HepG2 (cell line): ENCODE data around the gene FUOM. TPM values are rescaled to one million over a fixed set of nuclear protein-coding genes. Genes with fewer than 3 reads are reported as not detected.

Experiments used
- ATF5 ChIP-seq: sonication (generic); formaldehyde crosslinking; IDR thresholded peaks from 2 replicates; pipeline ENCODE4 v1.4.0; 2020; ENCODE audit warnings: mild to moderate bottlenecking, low read depth, missing genetic modification reagents
- CREB1 ChIP-seq, 2 experiments: fragments of 450-650 bp in 1 of 2; IDR thresholded peaks; 2 replicates each; pipeline ENCODE4 v1.6.1; 2016 to 2017; ENCODE audit warnings: control low read depth in 1 of 2, mild to moderate bottlenecking in 1 of 2, missing compliant biosample characterization in 1 of 2, missing genetic modification characterization in 1 of 2
- CREB3 ChIP-seq: sonication (generic); formaldehyde crosslinking; IDR thresholded peaks from 2 replicates; pipeline ENCODE4 v1.5.0; 2020; ENCODE audit warnings: missing genetic modification reagents
- CSRNP1 ChIP-seq: sonication (generic); formaldehyde crosslinking; IDR thresholded peaks from 2 replicates; pipeline ENCODE4 v1.8.1; 2023; ENCODE audit warnings: mild to moderate bottlenecking, missing genetic modification reagents
- HDAC1 ChIP-seq: sonication (generic); formaldehyde crosslinking; IDR thresholded peaks from 2 replicates; pipeline ENCODE4 v1.5.1; 2020; ENCODE audit warnings: mild to moderate bottlenecking, missing genetic modification reagents
- MATR3 ChIP-seq: sonication (generic); formaldehyde crosslinking; IDR thresholded peaks from 2 replicates; pipeline ENCODE4 v1.4.0; 2020; ENCODE audit warnings: missing genetic modification reagents
- NFE2L1 ChIP-seq: sonication (generic); formaldehyde crosslinking; IDR thresholded peaks from 2 replicates; pipeline ENCODE4 v1.4.0; 2020; ENCODE audit warnings: missing genetic modification reagents, mild to moderate bottlenecking, borderline replicate concordance
- RBFOX2 ChIP-seq: fragments of 200-400 bp; formaldehyde crosslinking; IDR thresholded peaks from 2 replicates; pipeline ENCODE4 v1.6.1; 2017; ENCODE audit warnings: low read depth, mild to moderate bottlenecking, low read length
- RBM39 ChIP-seq: fragments of 200-400 bp; formaldehyde crosslinking; IDR thresholded peaks from one replicate; pipeline ENCODE4 v1.6.1; 2018; ENCODE audit warnings: antibody characterized with exemption, mild to moderate bottlenecking, low read depth, low read length; ENCODE audit not compliant: poor library complexity, severe bottlenecking
- SATB2 ChIP-seq: sonication (generic); formaldehyde crosslinking; IDR thresholded peaks from 2 replicates; pipeline ENCODE4 v1.5.0; 2020; ENCODE audit warnings: missing genetic modification reagents
- SNAI1 ChIP-seq: sonication (generic); formaldehyde crosslinking; IDR thresholded peaks from 2 replicates; pipeline ENCODE4 v1.5.0; 2020; ENCODE audit warnings: mild to moderate bottlenecking, missing genetic modification reagents, borderline replicate concordance
- STAT5B ChIP-seq: sonication (generic); formaldehyde crosslinking; IDR thresholded peaks from 2 replicates; pipeline ENCODE4 v1.4.0; 2020; ENCODE audit warnings: missing genetic modification reagents
- ZBTB37 ChIP-seq: sonication (generic); formaldehyde crosslinking; IDR thresholded peaks from 2 replicates; pipeline ENCODE4 v1.4.0; 2020; ENCODE audit warnings: mild to moderate bottlenecking, missing genetic modification reagents
- ZFP41 ChIP-seq: sonication (generic); formaldehyde crosslinking; IDR thresholded peaks from 2 replicates; pipeline ENCODE4 v1.4.0; 2020; ENCODE audit warnings: mild to moderate bottlenecking, missing genetic modification reagents, borderline replicate concordance
- ZNF225 ChIP-seq: sonication (generic); formaldehyde crosslinking; IDR thresholded peaks from 2 replicates; pipeline ENCODE4 v1.4.0; 2020; ENCODE audit warnings: mild to moderate bottlenecking, missing genetic modification reagents
- ZNF468 ChIP-seq: sonication (generic); formaldehyde crosslinking; IDR thresholded peaks from 2 replicates; pipeline ENCODE4 v1.8.0; 2022; ENCODE audit warnings: mild to moderate bottlenecking, moderate library complexity, missing genetic modification reagents
- ZNF552 ChIP-seq: sonication (generic); formaldehyde crosslinking; IDR thresholded peaks from 2 replicates; pipeline ENCODE4 v1.9.0; 2022; ENCODE audit warnings: missing genetic modification reagents, mild to moderate bottlenecking, borderline replicate concordance
- ZNF597 ChIP-seq: sonication (generic); formaldehyde crosslinking; IDR thresholded peaks from 2 replicates; pipeline ENCODE4 v1.5.0; 2020; ENCODE audit warnings: missing genetic modification reagents
- ZNF766 ChIP-seq: sonication (generic); formaldehyde crosslinking; IDR thresholded peaks from 2 replicates; pipeline ENCODE4 v1.5.0; 2020; ENCODE audit warnings: missing genetic modification reagents, borderline replicate concordance
- polyA plus RNA-seq, 8 experiments: library from polyadenylated mRNA; depleted of rRNA in 3 of 8; stranded (reverse) in 7 of 8; unstranded in 1 of 8; fragments of >200 nt; fragmentation: Illumina TruSeq in 4 of 8; extraction: Trizol in 4 of 8; gene quantifications; 2 replicates each; pipeline versions ENCODE4 v1.2.1 to v1.2.3, GENCODE V29; 2011 to 2016; ENCODE audit warnings: low read depth in 4 of 8, missing spikeins in 1 of 8, mixed read lengths in 1 of 8; ENCODE audit not compliant: insufficient read depth in 1 of 8
- total RNA-seq, 5 experiments: library from RNA; depleted of rRNA; stranded (reverse); fragments of >200 nt; fragmentation: Illumina TruSeq; extraction: Trizol; gene quantifications; 2 replicates each; pipeline ENCODE4 v1.2.3, GENCODE V29; 2016; ENCODE audit warnings: low read depth in 1 of 5

Gene FUOM
- total and polyA plus RNA-seq, 2 of the 13 experiments (the other 11 are each of a cell fraction or from before 2014, with no cell fraction given) = 27.5 to 60.4 TPM

GRCh38 chr10:133394064-133394663 lies 36.3 kb upstream of the FUOM start, which contains the start of gene MTG1 (continued):
- TF ChIP-seq CSRNP1 (CRISPR knock-in tag) (peak; percentile 90), ZNF552 (CRISPR knock-in tag) (0 out of 2 replicates have a peak, but pooled peaks have one; percentile 59), MATR3 (CRISPR knock-in tag) (no peak; the same call in 1 of the 2 replicates), CREB1 (IDR thresholded peaks at IDR 0.05) (peak; percentile 11; the same call in 1 of the 2 replicates), CREB1 (CRISPR knock-in tag; IDR thresholded peaks at IDR 0.05) (no peak), ZNF225 (CRISPR knock-in tag) (peak; percentile 94), ZFP41 (peak; percentile 72; the same call in 1 of the 2 replicates), ZNF597 (no peak), ZNF766 (peak; percentile 75; the same call in 1 of the 2 replicates), ZNF468 (CRISPR knock-in tag) (0 out of 2 replicates have a peak, but pooled peaks have one; percentile 81), RBM39 (peak; percentile 62), RBFOX2 (peak; percentile 98), CREB3 (CRISPR knock-in tag) (no peak), SATB2 (CRISPR knock-in tag) (no peak), ATF5 (CRISPR knock-in tag) (no peak), HDAC1 (CRISPR knock-in tag) (peak; percentile 91), STAT5B (CRISPR knock-in tag) (0 out of 2 replicates have a peak, but pooled peaks have one; percentile 30), SNAI1 (CRISPR knock-in tag) (no peak), NFE2L1 (CRISPR knock-in tag) (peak; percentile 83; the same call in 1 of the 2 replicates), ZBTB37 (CRISPR knock-in tag) (no peak)
